GM12878 (cell line): Measurements from ENCODE around the gene RNF169. TPM values are rescaled to one million over a fixed set of nuclear protein-coding genes. Genes with fewer than 3 reads are reported as not detected.
A peak's percentile ranks its signal among the peaks of the same experiment; 100 is the strongest.

Experiments
- ATAC-seq: fragments of 200-7000 bp; cut with Tn5 transposase; 3 replicates; pipeline ENCODE4 v1.9.1; 2020; ENCODE audit warnings: mild to moderate bottlenecking, moderate library complexity
- BruUV-seq: library from RNA; stranded (reverse); fragments of 400-500 nt; replicated peaks from 2 replicates; lab custom pipeline; 2021; lab: Mats Ljungman, UMichigan
- CTCF ChIA-PET: fragments of 300-600 bp; sonication (Branson Sonifier 250); formaldehyde crosslinking; extraction: SDS; loops from one replicate; lab custom pipeline; 2021; ENCODE audit warnings: inconsistent platforms; lab: Yijun Ruan, JAX
- POLR2A ChIA-PET: fragments of 350-600 bp; formaldehyde crosslinking; extraction: SDS; loops from one replicate; lab custom pipeline; 2021; ENCODE audit warnings: inconsistent platforms; lab: Charles Lee
- RAD21 ChIA-PET: fragments of 300-600 bp; sonication (Branson Sonifier 250); formaldehyde crosslinking; loops from one replicate; lab custom pipeline; 2023; ENCODE audit warnings: antibody characterized with exemption; ENCODE audit not compliant: unreplicated experiment; lab: Charles Lee
- SMC1A ChIA-PET: fragments of 300-600 bp; sonication (Branson Sonifier 250); formaldehyde crosslinking; loops from one replicate; lab custom pipeline; 2023; ENCODE audit not compliant: unreplicated experiment, uncharacterized antibody; lab: Charles Lee
- DNase-seq: peaks from one replicate; pipeline ENCODE4 v3.0.0-alpha.2; 2011; ENCODE audit warnings: low read depth, low spot score
- FAIRE-seq: peaks from 3 replicates; lab custom pipeline; 2011; peaks lifted over from hg19 to GRCh38; lab: Jason Lieb, UNC
- H2AFZ ChIP-seq: 2 replicates; pipeline ENCODE4 v1.6.0; 2011; ENCODE audit warnings: low read depth, low read length, control low read depth; ENCODE audit not compliant: control insufficient read depth
- H3K27ac ChIP-seq: 2 replicates; pipeline ENCODE4 v1.5.1; 2011; ENCODE audit warnings: control low read depth; ENCODE audit not compliant: control insufficient read depth, insufficient read depth
- H3K27me3 ChIP-seq, 2 experiments: replicated peaks in 1 of 2; 2 replicates each; pipeline versions ENCODE4 v1.6.0 to v1.6.1; 2011; ENCODE audit warnings: low read length in 1 of 2; ENCODE audit not compliant: control insufficient read depth in 2 of 2, insufficient read depth in 2 of 2
- H3K36me3 ChIP-seq, 2 experiments: 2 replicates each; pipeline ENCODE4 v1.5.1; 2011; ENCODE audit warnings: low read length in 1 of 2; ENCODE audit not compliant: control insufficient read depth in 2 of 2, insufficient read depth in 2 of 2
- H3K4me1 ChIP-seq: 2 replicates; pipeline ENCODE4 v1.6.1; 2011; ENCODE audit warnings: mild to moderate bottlenecking, low read length, moderate library complexity, mixed read lengths; ENCODE audit not compliant: control insufficient read depth, insufficient read depth
- H3K4me2 ChIP-seq: 2 replicates; pipeline ENCODE4 v1.6.0; 2011; ENCODE audit warnings: control low read depth; ENCODE audit not compliant: control insufficient read depth, insufficient read depth
- H3K4me3 ChIP-seq: fragments of 200-600 bp; sonication (generic); 2 replicates; pipeline ENCODE4 v1.5.1; 2016
- H3K79me2 ChIP-seq: 2 replicates; pipeline ENCODE4 v1.6.0; 2011; ENCODE audit warnings: low read length; ENCODE audit not compliant: control insufficient read depth, insufficient read depth
- H3K9ac ChIP-seq: 2 replicates; pipeline ENCODE4 v1.8.0; 2011; ENCODE audit warnings: low read length, control low read depth, mixed read lengths; ENCODE audit not compliant: control insufficient read depth, insufficient read depth
- H3K9me3 ChIP-seq: replicated peaks from 3 replicates; pipeline ENCODE4 v1.5.1; 2011; ENCODE audit warnings: mild to moderate bottlenecking, low read length; ENCODE audit not compliant: control insufficient read depth, insufficient read depth
- H4K20me1 ChIP-seq: 2 replicates; pipeline ENCODE4 v1.6.0; 2011; ENCODE audit not compliant: control insufficient read depth, insufficient read depth
- CREM ChIP-seq: IDR thresholded peaks from 2 replicates; pipeline ENCODE4 v1.6.1; 2014; ENCODE audit warnings: antibody characterized with exemption, low read depth
- HCFC1 ChIP-seq: fragments of 150-350 bp; IDR thresholded peaks from 2 replicates; pipeline ENCODE4 v1.6.1; 2014; ENCODE audit warnings: low read length
- PML ChIP-seq: IDR thresholded peaks from 2 replicates; pipeline ENCODE4 v1.6.1; 2012; ENCODE audit warnings: low read length, inconsistent platforms
- RAD21 ChIP-seq: IDR thresholded peaks from 2 replicates; pipeline ENCODE4 v1.6.1; 2011; ENCODE audit warnings: mild to moderate bottlenecking, low read depth, low read length, moderate library complexity; ENCODE audit not compliant: insufficient read depth
- SIN3A ChIP-seq: IDR thresholded peaks from 2 replicates; pipeline ENCODE4 v1.6.1; 2012; ENCODE audit warnings: low read depth, low read length, improper control_type of control experiment
- TAF1 ChIP-seq: IDR thresholded peaks from 2 replicates; pipeline ENCODE4 v1.6.1; 2011; ENCODE audit warnings: mild to moderate bottlenecking, low read depth, low read length, borderline replicate concordance
- WGBS: methylation state at CpG from one replicate; pipeline ENCODE4 v1.1.6; 2016; ENCODE audit warnings: low lambda C conversion rate; ENCODE audit not compliant: insufficient replicate concordance, insufficient coverage; ENCODE audit errors: missing lambda C conversion rate; 5-methylcytosine and 5-hydroxymethylcytosine counted together
- in situ Hi-C: fragments of 300-500 bp; cut with MboI; formaldehyde crosslinking; loops from 9 replicates; pipeline ENCODE4 v1.14.3; 2018; ENCODE audit warnings: mixed read lengths
- intact Hi-C: fragments of 100-400 bp; cut with micrococcal nuclease; formaldehyde crosslinking; loops from one replicate; pipeline ENCODE4 v1.14.2; 2022; ENCODE audit not compliant: unreplicated experiment
- polyA plus RNA-seq, 11 experiments: library from polyadenylated mRNA; depleted of rRNA in 4 of 11; unstranded in 6 of 11; stranded (reverse) in 5 of 11; fragments of >200 nt; fragmentation: Nextera tagmentation in 4 of 11; fragmentation: Illumina TruSeq in 1 of 11; extraction: Ambion mirVana in 4 of 11; extraction: Trizol in 1 of 11; gene quantifications; 1 replicate in 1 of 11; 2 replicates in 10 of 11; pipeline versions ENCODE4 v1.2.1 to v1.2.3, GENCODE V29; 2011 to 2016; ENCODE audit warnings: inconsistent platforms in 2 of 11, missing spikeins in 2 of 11, low read depth in 1 of 11
- total RNA-seq, 4 experiments: library from RNA; depleted of rRNA in 3 of 4; stranded (reverse); fragments of >200 nt in 3 of 4; fragmentation: Illumina TruSeq in 1 of 4; extraction: Trizol in 1 of 4; gene quantifications; 2 replicates each; pipeline versions ENCODE4 v1.2.1 to v1.2.3, GENCODE V29; 2013 to 2021

Gene RNF169
- total and polyA plus RNA-seq, 10 of the 15 experiments (the other 5 are each of a cell fraction or from before 2014, with no cell fraction given) = 0.32 to 13.2 (median 6.4) TPM

DNA sequence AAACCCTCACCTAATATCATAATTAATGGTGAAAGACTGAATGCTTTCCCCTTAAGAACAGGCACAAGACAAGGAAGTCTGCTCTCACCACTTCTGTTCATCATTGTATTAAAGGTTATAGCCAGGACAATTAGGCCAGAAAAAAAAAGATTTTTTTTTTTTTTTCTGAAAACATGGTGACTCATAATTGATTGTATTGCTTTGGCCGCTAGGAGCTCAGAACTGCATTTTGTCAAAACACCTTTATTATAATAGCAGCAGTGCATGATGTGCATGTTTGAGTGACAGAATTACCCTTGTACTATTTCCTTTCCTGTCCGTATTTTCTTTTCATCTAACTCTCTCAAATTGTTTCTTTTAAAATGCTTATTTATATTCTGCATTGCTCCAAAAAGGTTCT lies 98.1 kb downstream of the RNF169 start:
- H3K9me3 ChIP-seq = no peaks in the 10 kb centered on the region
- DNase-seq (no peak), FAIRE-seq (no peak), ATAC-seq (no peak)
- no peak for TF ChIP-seq TAF1
- no peak for TF ChIP-seq HCFC1
- no peak for TF ChIP-seq PML
- no peak for TF ChIP-seq RAD21
- H3K79me2 ChIP-seq = no peaks in the 10 kb centered on the region
- SMC1A ChIA-PET = interaction anchor here (0.6 kb wide), 1 partner anchor 55 kb away, joined by 3 read pairs; no protein-coding TSS in a partner anchor
- 91% methylated on average over 2 of the region's 2 CpGs for WGBS
- in situ Hi-C loops = no loop called here
- H3K27ac ChIP-seq = no peak overlapping the region
- no peaks in the 10 kb centered on the region for H4K20me1 ChIP-seq
- H3K4me1 ChIP-seq = no peaks in the 10 kb centered on the region
- peaks cover 3 to 18% of the 10 kb centered on the region in 2 experiments; a peak in 3 of 4 replicates for H3K36me3 ChIP-seq
- H3K4me3 ChIP-seq = no peak overlapping the region
- intact Hi-C loops = no loop called here
- no peak overlapping the region for H3K4me2 ChIP-seq
- RAD21 ChIA-PET = no interaction called here
- CTCF ChIA-PET = no interaction called here
- BruUV-seq = TSS peak; percentile 25
- H3K9ac ChIP-seq = no peak overlapping the region
- POLR2A ChIA-PET = no interaction called here
- no peak overlapping the region for H2AFZ ChIP-seq
- no peaks in the 10 kb centered on the region for H3K27me3 ChIP-seq

DNA sequence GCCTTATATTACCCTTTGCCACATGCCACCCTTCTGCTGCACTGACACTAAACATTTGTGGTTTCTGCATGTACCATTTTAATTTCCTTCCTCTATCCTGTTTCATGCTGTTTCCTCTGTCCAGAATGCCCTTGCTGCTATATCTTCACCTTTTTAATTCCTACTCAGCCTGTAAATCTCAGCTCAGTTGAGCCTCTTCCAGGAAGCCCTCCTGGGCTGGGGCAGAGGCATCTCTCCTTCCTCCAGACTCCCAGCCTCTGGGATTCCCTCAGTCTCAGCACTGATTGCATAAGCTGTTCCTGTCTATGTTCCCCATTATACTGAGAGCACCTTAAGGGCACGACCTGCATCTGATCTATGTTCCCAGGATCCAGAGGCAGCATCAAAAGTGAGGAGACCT lies 98.7 kb downstream of the RNF169 start:
- Histone ChIP-seq H3K4me3 (no peak overlapping the region), H3K36me3 (peaks cover 3 to 18% of the 10 kb centered on the region in 2 experiments; a peak in 3 of 4 replicates), H3K79me2 (no peaks in the 10 kb centered on the region), H3K4me2 (no peak overlapping the region), H3K9ac (no peak overlapping the region), H4K20me1 (no peaks in the 10 kb centered on the region), H2AFZ (no peak overlapping the region), H3K27me3 (no peaks in the 10 kb centered on the region), H3K27ac (no peak overlapping the region), H3K4me1 (no peaks in the 10 kb centered on the region), H3K9me3 (no peaks in the 10 kb centered on the region)
- BruUV-seq = no TSS peak
- POLR2A ChIA-PET = no interaction called here
- DNase-seq (no peak), ATAC-seq (no peak), FAIRE-seq (no peak)
- TF ChIP-seq CREM = no peak
- no peak for TF ChIP-seq SIN3A
- intact Hi-C loops (no loop called here), in situ Hi-C loops (no loop called here)
- 53% methylated on average over 1 of the region's 1 CpG for WGBS
- SMC1A ChIA-PET = interaction anchor here (0.6 kb wide), 1 partner anchor 55 kb away, joined by 3 read pairs; no protein-coding TSS in a partner anchor
- RAD21 ChIA-PET = no interaction called here
- CTCF ChIA-PET = interaction anchor here (1.0 kb wide), 1 partner anchor 108 kb away, joined by 3 read pairs; no protein-coding TSS in a partner anchor
